Measurements from ENCODE around the gene AASDH. TPM values are rescaled to one million over a fixed set of nuclear protein-coding genes. Genes with fewer than 3 reads are reported as not detected.

AASDH gene
- total and polyA plus RNA-seq, 2 of the 4 experiments (the other 2 are of a cell fraction), result 4.7 to 12.0 TPM

- Histone ChIP-seq H3K4me3 (ENCODE audit: insufficient read depth, low read depth, low read length) (no peak overlapping the region), H3K27me3 (ENCODE audit: control insufficient read depth, insufficient read depth, low read length) (no peaks in the 10 kb centered on the region), H2BK120ac (ENCODE audit: low read depth, low read length) (no peak overlapping the region), H3K56ac (ENCODE audit: extremely low read depth, insufficient read depth, low read length) (no peak overlapping the region), H2BK5ac (ENCODE audit: low read depth, low read length, poor library complexity, severe bottlenecking) (no peak overlapping the region), H2BK20ac (ENCODE audit: low read depth, low read length) (no peak overlapping the region), H3K23ac (ENCODE audit: low read depth, low read length) (no peak overlapping the region), H3K4ac (ENCODE audit: low read depth, low read length) (no peak overlapping the region), H2BK15ac (ENCODE audit: low read depth, low read length) (no peak overlapping the region), H4K5ac (ENCODE audit: low read depth, low read length) (no peak overlapping the region), H3K14ac (replicated peaks; ENCODE audit: low read depth, low read length) (no peak overlapping the region), H4K8ac (ENCODE audit: low read depth in 2 of 2, low read length in 2 of 2) (no peak overlapping the region), H3K4me2 (ENCODE audit: low read depth, low read length) (peak overlapping the region; percentile 43; the same call in 1 of the 2 replicates), H3K18ac (ENCODE audit: low read depth, low read length) (no peak overlapping the region), H3K9me3 (ENCODE audit: control insufficient read depth, insufficient read depth, low read length) (no peaks in the 10 kb centered on the region), H3K9me1 (ENCODE audit: insufficient read depth, low read length) (peaks cover 3% of the 10 kb centered on the region; the same call in 1 of the 2 replicates), H2AK9ac (replicated peaks; ENCODE audit: low read depth, low read length, poor library complexity) (no peak overlapping the region), H3K36me3 (ENCODE audit: control insufficient read depth, insufficient read depth, low read length) (peaks cover 4% of the 10 kb centered on the region; the same call in 1 of the 2 replicates), H3K27ac (ENCODE audit: insufficient read depth, low read length) (no peak overlapping the region), H3K9ac (ENCODE audit: low read depth, low read length) (no peak overlapping the region), H3K4me1 (ENCODE audit: control insufficient read depth, insufficient read depth, low read length) (peaks cover 2% of the 10 kb centered on the region; the same call in 1 of the 2 replicates), H3K79me1 (ENCODE audit: low read depth in 1 of 2, low read length in 2 of 2) (peaks cover 11 to 27% of the 10 kb centered on the region in 2 experiments; a peak in 3 of 4 replicates), H2AK5ac (ENCODE audit: low read depth, low read length) (no peak overlapping the region), H4K20me1 (ENCODE audit: insufficient read depth, low read length) (no peaks in the 10 kb centered on the region), H2AFZ (replicated peaks; ENCODE audit: low read length, poor library complexity) (no peak overlapping the region), H4K91ac (ENCODE audit: insufficient read depth, low read depth, low read length) (no peak overlapping the region)
- ATAC-seq (ENCODE audit: low read depth) (no peak), DNase-seq (no peak)
- TF ChIP-seq, protein P1, sequence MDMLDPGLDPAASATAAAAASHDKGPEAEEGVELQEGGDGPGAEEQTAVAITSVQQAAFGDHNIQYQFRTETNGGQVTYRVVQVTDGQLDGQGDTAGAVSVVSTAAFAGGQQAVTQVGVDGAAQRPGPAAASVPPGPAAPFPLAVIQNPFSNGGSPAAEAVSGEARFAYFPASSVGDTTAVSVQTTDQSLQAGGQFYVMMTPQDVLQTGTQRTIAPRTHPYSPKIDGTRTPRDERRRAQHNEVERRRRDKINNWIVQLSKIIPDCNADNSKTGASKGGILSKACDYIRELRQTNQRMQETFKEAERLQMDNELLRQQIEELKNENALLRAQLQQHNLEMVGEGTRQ (IDR thresholded peaks at IDR 0.05; ENCODE audit: low read depth, low read length), result no peak
- no peak for TF ChIP-seq RAD21 (IDR thresholded peaks at IDR 0.05; ENCODE audit: low read length)
- TF ChIP-seq NFE2L2 (IDR thresholded peaks at IDR 0.05; ENCODE audit: low read depth, low read length), result no peak
- no peak for TF ChIP-seq MAFK (IDR thresholded peaks at IDR 0.05; ENCODE audit: low read depth, low read length)
- no peak for TF ChIP-seq RCOR1 (IDR thresholded peaks at IDR 0.05; ENCODE audit: insufficient replicate concordance, low read length)
- TF ChIP-seq CHD1 (IDR thresholded peaks at IDR 0.05; ENCODE audit: low read depth, low read length), result no peak
- no peak for TF ChIP-seq POLR2A (IDR thresholded peaks at IDR 0.05; ENCODE audit: low read depth, low read length)
- no CpG with 5 or more reads among the region's 1 CpG for WGBS, 2 experiments (ENCODE audit: extremely low coverage in 2 of 2, insufficient read length in 1 of 2)
- ChIA-PET CTCF (interaction anchor here (1.1 kb wide), 1 partner anchor 18 kb away, joined by 3 read pairs; no protein-coding TSS in a partner anchor), POLR2A (ENCODE audit: unreplicated experiment) (interaction anchor here (0.5 to 0.6 kb wide), 2 partner anchors 22 to 1718 kb away, joined by 4 to 17 read pairs; partner anchors contain the start of gene AASDH)
- dilution Hi-C loops (cut with HindIII; ENCODE audit: low sequenced_read_pairs, unreplicated experiment), result no loop called here
- no TSS peak for BruUV-seq (replicated peaks)
- intact Hi-C loops (cut with micrococcal nuclease), result no loop called here
- in situ Hi-C loops (cut with MboI; ENCODE audit: low sequenced_read_pairs), result loop anchor here (25.0 kb wide), 1 partner anchor 428 kb away; no protein-coding TSS in a partner anchor
Observed at GRCh38 chr4:56409511-56410090, 22.3 kb upstream of the AASDH start.

Measured in IMR-90 (cell line).